HG03575 (cell line): Measurements from ENCODE around the gene NIPBL.
"Not testable (repeated sequence)": the region's sequence is repeated elsewhere in the genome, so short reads cannot be mapped to it uniquely, and the experiment has no call there.

Experiments
- ATAC-seq: cut with Tn5 transposase; IDR thresholded peaks from one replicate; pipeline ENCODE4 v1.9.1; 2021; ENCODE audit not compliant: unreplicated experiment, insufficient number of reproducible peaks, low FRiP score; ENCODE audit errors: extremely low read depth

The NIPBL gene

DNA sequence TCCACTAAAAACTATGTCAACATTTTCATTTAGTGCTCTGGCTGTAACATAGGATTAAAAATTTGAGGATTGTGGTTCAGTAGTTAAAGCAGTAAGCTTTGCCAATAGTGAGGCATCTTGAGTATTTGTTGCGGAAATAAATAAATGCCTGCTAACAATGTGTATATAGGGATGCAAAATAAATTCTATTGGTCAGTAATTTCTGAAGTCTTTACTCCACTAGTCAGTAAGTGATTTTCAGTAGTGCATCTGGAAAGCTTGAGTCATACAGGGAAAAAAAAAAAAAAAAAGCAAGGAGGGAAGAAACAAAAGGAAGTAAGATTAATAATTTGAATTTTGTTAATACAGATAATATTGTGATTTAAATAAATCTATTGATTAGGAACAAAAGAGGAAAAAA lies 21.0 kb downstream of the NIPBL start:
- no peak for ATAC-seq

DNA sequence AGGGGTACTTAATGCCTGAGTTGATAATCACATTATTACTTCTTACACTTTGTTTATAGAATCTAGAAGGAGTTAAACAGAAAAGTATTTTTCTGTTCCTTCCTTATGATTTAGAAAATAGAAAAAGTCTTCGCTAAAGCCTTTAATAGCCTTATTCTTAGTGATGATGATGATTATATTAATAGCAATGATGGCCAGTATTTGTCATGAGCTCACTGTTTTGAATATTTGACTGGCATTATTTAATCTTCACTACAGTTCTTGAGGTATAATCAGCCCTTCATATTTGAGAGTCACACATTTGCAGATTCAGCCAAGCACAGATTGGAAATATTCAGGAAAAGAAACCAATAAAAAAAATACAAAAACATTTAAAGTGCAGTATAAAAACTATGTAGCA lies 23.3 kb downstream of the NIPBL start:
- no peak for ATAC-seq

DNA sequence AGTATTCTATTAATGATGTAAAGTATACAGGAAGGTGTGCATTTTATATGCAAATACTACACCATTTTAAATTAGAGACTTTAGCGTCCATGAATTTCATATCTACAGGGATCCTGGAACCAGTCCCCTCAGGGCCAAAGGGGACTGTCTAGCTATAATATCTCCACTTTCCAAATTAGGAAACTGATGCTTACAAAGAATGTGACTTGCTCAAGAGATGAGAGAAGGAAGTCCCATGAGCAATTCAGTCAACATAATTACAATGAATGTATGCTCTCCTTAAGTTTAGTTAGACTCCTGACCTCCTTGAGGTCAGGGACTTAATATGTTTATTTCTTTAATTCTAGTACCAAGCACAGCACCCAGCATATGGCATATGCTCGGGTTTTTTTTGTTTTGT lies 23.7 kb downstream of the NIPBL start:
- ATAC-seq, result no peak

- not testable (repeated sequence) for ATAC-seq
Observed at GRCh38 chr5:36901077-36901476, 24.5 kb downstream of the NIPBL start.

DNA sequence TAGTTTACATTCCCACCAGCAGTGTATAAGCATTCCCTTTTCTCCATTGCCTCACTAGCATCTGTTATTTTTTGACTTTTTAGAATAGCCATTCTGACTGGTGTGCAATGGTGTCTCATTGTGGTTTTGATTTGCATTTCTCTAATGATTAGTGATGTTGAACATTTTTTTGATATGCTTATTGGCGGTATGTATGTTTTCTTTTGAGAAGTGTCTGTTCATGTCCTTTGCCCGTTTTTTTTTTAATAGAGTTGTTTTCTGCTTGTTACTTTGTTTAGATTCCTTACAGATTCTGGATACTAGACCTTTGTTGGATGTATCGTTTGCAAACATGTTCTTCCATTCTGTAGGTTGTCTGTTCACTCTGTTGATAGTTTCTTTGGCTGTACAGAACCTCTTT lies 25.3 kb downstream of the NIPBL start:
- no peak for ATAC-seq

- no peak for ATAC-seq
Observed at GRCh38 chr5:36902353-36902752, 25.8 kb downstream of the NIPBL start.

- no peak for ATAC-seq
Observed at GRCh38 chr5:36904677-36905076, 28.1 kb downstream of the NIPBL start.

DNA sequence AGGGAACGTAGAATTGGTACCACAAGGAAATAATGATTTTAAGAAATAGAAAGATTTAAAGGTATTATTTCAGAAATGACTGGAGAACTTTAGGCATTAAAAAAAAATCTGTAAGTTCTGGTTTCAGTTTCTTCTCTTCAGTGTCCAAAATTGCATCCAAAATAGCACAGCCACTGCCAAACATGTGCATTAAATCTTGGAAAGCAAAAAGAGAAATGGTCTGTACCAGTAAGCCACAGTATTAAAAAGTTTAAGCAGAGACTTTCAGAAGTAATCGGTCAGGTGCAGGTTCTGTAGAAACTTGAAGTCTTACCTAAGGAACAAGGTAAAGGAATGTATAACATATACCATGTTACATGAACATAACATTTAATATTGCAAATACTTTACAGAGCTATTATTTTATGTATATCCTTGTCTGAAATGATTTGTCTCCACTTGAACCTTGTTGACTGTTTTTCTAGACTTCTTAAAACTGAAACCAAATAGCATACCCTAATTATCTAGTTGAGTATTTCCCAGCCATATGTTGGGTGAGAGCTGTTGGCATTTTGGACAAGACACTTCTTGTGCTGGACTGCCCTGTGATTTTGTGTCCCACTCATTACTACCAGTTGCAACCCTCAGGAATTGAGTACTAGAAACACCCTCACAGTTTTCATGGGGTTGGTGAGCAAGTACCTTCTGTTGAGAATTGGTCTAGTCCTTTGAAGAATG lies 32.1 kb downstream of the NIPBL start:
- no peak for ATAC-seq

DNA sequence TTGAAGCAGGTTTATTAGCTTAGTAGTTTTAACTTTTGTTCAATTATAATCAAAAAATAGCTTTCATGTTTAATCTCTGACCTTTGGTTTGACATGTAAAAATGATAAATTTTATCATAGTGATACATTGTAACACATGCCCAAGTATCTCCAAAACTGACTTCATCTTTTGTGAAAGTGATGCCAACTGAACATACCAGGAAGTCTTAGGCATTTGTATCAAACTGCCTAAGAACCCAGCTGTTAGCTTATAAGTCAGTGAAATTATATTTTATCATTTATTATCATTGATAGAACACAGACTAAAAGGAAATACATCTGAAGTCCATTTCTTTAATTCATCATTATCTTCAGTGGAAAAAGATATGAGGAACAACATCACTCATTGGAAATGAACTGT lies 39.1 kb downstream of the NIPBL start:
- no peak for ATAC-seq

GRCh38 chr5:36916614-36917013 lies 40.0 kb downstream of the NIPBL start:
- ATAC-seq, result not testable (repeated sequence)

DNA sequence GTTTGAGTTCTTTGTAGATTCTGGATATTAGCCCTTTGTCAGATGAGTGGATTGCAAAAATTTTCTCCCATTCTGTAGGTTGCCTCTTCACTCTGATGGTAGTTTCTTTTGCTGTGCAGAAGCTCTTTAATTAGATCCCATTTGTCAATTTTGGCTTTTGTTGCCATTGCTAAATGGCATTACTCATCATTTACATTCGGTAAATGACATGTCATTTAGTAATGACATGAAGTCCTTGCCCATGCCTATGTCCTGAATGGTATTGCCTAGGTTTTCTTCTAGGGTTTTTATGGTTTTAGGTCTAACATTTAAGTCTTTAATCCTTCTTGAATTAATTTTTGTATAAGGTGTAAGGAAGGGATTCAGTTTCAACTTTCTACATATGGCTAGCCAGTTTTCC lies 40.8 kb downstream of the NIPBL start:
- ATAC-seq, result not testable (repeated sequence)

- ATAC-seq, result no peak
Observed at GRCh38 chr5:36919238-36919637, 42.7 kb downstream of the NIPBL start.

DNA sequence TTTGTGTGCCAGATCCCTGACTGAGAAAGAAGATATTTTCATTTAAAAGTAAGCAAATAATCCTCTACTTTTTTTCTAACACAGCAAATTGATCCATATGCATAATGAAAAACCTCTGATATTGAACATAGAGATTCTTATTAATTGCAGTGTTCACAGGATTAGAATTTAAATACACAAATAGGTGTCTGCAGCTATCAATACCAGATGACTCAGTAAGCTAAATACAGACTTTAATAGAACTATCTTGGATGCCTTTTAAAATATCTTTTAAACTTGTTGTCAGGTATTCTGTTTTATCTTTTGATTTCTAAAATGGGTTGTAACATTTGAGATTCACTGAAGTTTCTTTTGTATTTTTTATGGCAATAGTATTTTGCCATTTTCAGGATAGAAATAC lies 43.1 kb downstream of the NIPBL start:
- no peak for ATAC-seq

DNA sequence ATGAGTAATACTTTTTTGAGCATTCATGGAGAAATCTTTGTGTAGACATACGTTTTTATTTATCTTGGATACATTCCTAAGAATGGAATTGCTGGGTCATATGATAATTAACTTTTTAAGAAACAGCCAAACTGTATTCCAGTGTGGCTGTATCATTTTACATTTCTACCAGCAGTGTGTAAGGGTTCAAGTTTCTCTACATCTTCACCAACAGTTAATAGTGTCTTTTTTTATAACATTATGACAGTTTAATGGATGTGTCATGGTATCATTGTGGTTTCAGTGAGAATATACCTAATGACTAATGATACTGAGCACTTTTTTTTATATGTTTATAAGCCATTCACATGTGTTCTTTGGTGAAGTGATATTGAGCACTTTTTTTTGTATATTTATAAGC lies 52.4 kb downstream of the NIPBL start:
- ATAC-seq, result no peak

GRCh38 chr5:36929438-36929837 lies 52.9 kb downstream of the NIPBL start:
- no peak for ATAC-seq

GRCh38 chr5:36932056-36932455 lies 55.5 kb downstream of the NIPBL start:
- ATAC-seq, result no peak

- no peak for ATAC-seq
Observed at GRCh38 chr5:36932699-36933098, 56.1 kb downstream of the NIPBL start.

- ATAC-seq, result no peak
Observed at GRCh38 chr5:36934740-36935356, 58.3 kb downstream of the NIPBL start.

- ATAC-seq, result no peak
Observed at GRCh38 chr5:36935805-36936204, 59.2 kb downstream of the NIPBL start.

- no peak for ATAC-seq
Observed at GRCh38 chr5:36936309-36936708, 59.7 kb downstream of the NIPBL start.

GRCh38 chr5:36938129-36938528 lies 61.6 kb downstream of the NIPBL start:
- ATAC-seq, result no peak
